ENCODE measurements around the gene ATXN1L.
A peak's percentile ranks its signal among the peaks of the same experiment; 100 is the strongest.
"Not testable (repeated sequence)": the region's sequence is repeated elsewhere in the genome, so short reads cannot be mapped to it uniquely, and the experiment has no call there.

ATXN1L gene

GRCh38 chr16:71894921-71895678 lies 49.3 kb downstream of the ATXN1L start, which contains the start of gene IST1:
Gene IST1, plus strand, starts transcription at chr16:71895531. Its CDS starts 20,110 bp downstream, at chr16:71915641.
- DNase-seq (ENCODE audit: low spot score) = peak; percentile 99

GRCh38 chr16:71895679-71896365 lies 50.0 kb downstream of the ATXN1L start:
- peak; percentile 26 for DNase-seq (ENCODE audit: low spot score)

- DNase-seq (ENCODE audit: low spot score) = no peak
Observed at GRCh38 chr16:71896764-71897368, 51.1 kb downstream of the ATXN1L start.

- DNase-seq (ENCODE audit: low spot score) = no peak
Observed at GRCh38 chr16:71899171-71899570, 53.4 kb downstream of the ATXN1L start.

- DNase-seq (ENCODE audit: low spot score) = no peak
Observed at GRCh38 chr16:71902656-71903365, 57.0 kb downstream of the ATXN1L start.

GRCh38 chr16:71903608-71904007 lies 57.8 kb downstream of the ATXN1L start:
- DNase-seq (ENCODE audit: low spot score) = no peak

- DNase-seq (ENCODE audit: low spot score) = no peak
Observed at GRCh38 chr16:71904239-71904638, 58.5 kb downstream of the ATXN1L start.

- not testable (repeated sequence) for DNase-seq (ENCODE audit: low spot score)
Observed at GRCh38 chr16:71905765-71906164, 60.0 kb downstream of the ATXN1L start.
